Adrenal gland (tissue), 5 donors: ENCODE data around the gene MYO18B.

Experiments
- CTCF ChIP-seq, 6 experiments: fragments of 450-650 bp in 4 of 6; fragments of 200-600 bp in 2 of 6; sonication (generic) in 1 of 6; IDR thresholded peaks; 1 replicate in 5 of 6; 2 replicates in 1 of 6; pipeline versions ENCODE4 v1.5.1 to v1.8.0; 2016 to 2021; ENCODE audit warnings: antibody characterized with exemption in 6 of 6, mild to moderate bottlenecking in 2 of 6, moderate library complexity in 1 of 6
- POLR2A ChIP-seq, 2 donors: fragments of 450-650 bp; IDR thresholded peaks; one replicate each; pipeline ENCODE4 v1.6.1; 2017; ENCODE audit warnings: antibody characterized with exemption in 2 of 2, mild to moderate bottlenecking in 2 of 2, moderate library complexity in 1 of 2
- donor health status: DM: no; HTN: no; CAD: no.

DNA sequence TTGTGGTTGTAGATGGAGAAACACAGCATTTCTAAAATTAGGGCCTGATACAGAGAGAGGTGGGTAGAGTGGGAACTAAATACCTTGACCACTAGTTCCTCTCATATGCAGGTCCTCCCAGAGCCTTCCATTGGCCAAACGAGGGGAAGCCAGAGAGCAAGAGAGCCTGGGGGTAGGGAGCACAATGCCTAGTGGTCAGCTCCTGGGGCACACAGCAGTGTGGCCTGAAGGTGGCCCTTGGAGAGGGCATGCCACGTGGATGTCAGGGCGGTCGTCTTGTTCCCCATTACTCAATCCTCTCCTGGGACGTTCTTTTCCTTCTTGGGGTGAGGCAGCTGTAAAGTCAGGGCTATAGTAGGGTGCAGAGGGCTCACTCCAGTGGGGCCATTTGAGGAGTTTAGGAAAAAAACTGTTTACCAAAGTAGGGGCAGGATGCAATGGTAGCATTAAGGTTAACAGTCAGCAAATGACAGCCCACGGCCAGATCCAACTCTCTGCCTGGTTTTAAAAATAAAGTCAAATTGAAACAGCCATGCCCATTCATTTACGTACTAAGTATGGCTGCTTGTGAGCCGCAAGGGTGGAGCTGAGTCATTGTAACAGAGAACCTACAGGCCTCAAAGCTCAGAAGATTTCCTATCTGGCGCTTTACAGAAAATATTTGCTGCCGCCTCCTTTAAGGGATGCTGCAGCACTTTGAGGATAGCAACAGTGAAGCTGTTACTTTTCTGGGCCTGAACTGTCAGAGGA is 7.6 kb downstream of the MYO18B start:
- no peak for TF ChIP-seq CTCF (IDR thresholded peaks at IDR 0.05)
- no peak for TF ChIP-seq POLR2A (IDR thresholded peaks at IDR 0.05)
